ENCODE results near the gene ACOT11. TPM values are rescaled to one million over a fixed set of nuclear protein-coding genes. Genes with fewer than 3 reads are reported as not detected.

The ACOT11 gene
- total RNA-seq, 3 donors from 2014 or later = 1.6 to 7.3 (median 1.8) TPM

- Histone ChIP-seq H3K27ac (no peak overlapping the region), H3K36me3 (no peaks in the 10 kb centered on the region), H3K4me1 (no peaks in the 10 kb centered on the region), H3K9me3 (no peaks in the 10 kb centered on the region), H3K27me3 (no peaks in the 10 kb centered on the region), H3K4me3 (no peak overlapping the region)
- intact Hi-C loops (cut with DNase I; ENCODE audit: low total_unique reads) = no loop called here
- TF ChIP-seq CTCF (IDR thresholded peaks at IDR 0.05) (no peak), POLR2AphosphoS5 (IDR thresholded peaks at IDR 0.05) (no peak), POLR2A (IDR thresholded peaks at IDR 0.05) (no peak)
- no peak for DNase-seq (ENCODE audit: low spot score in 2 of 2)
Measured at GRCh38 chr1:54649130-54649898, 101.3 kb downstream of the ACOT11 start.

GRCh38 chr1:54649921-54650320 is 101.9 kb downstream of the ACOT11 start:
- no peak overlapping the region for H3K27ac ChIP-seq
- H3K9me3 ChIP-seq = no peaks in the 10 kb centered on the region
- H3K4me1 ChIP-seq = no peaks in the 10 kb centered on the region
- TF ChIP-seq CTCF (IDR thresholded peaks at IDR 0.05) = no peak
- TF ChIP-seq POLR2A (IDR thresholded peaks at IDR 0.05) = no peak
- TF ChIP-seq POLR2AphosphoS5 (IDR thresholded peaks at IDR 0.05) = no peak
- no peak overlapping the region for H3K4me3 ChIP-seq
- intact Hi-C loops (cut with DNase I; ENCODE audit: low total_unique reads) = no loop called here
- no peaks in the 10 kb centered on the region for H3K27me3 ChIP-seq
- no peak for DNase-seq (ENCODE audit: low spot score in 2 of 2)
- H3K36me3 ChIP-seq = no peaks in the 10 kb centered on the region

- intact Hi-C loops (cut with DNase I; ENCODE audit: low total_unique reads) = no loop called here
Measured at GRCh38 chr1:54650417-54650816, 102.4 kb downstream of the ACOT11 start.

GRCh38 chr1:54651608-54652007 is 103.6 kb downstream of the ACOT11 start:
- no peak overlapping the region for H3K4me3 ChIP-seq
- no peaks in the 10 kb centered on the region for H3K9me3 ChIP-seq
- no peaks in the 10 kb centered on the region for H3K27me3 ChIP-seq
- TF ChIP-seq POLR2AphosphoS5 (IDR thresholded peaks at IDR 0.05) = no peak
- TF ChIP-seq POLR2A (IDR thresholded peaks at IDR 0.05) = no peak
- no peak for TF ChIP-seq CTCF (IDR thresholded peaks at IDR 0.05)
- no peaks in the 10 kb centered on the region for H3K4me1 ChIP-seq
- DNase-seq (ENCODE audit: low spot score in 2 of 2) = no peak
- intact Hi-C loops (cut with DNase I; ENCODE audit: low total_unique reads) = no loop called here
- H3K36me3 ChIP-seq = no peaks in the 10 kb centered on the region
- H3K27ac ChIP-seq = no peak overlapping the region

More at GRCh38 chr1:54650417-54650816, 102.4 kb downstream of the ACOT11 start:
- H3K36me3 ChIP-seq = no peaks in the 10 kb centered on the region
- no peaks in the 10 kb centered on the region for H3K27me3 ChIP-seq
- no peak overlapping the region for H3K4me3 ChIP-seq
- no peak for DNase-seq (ENCODE audit: low spot score in 2 of 2)
- H3K4me1 ChIP-seq = no peaks in the 10 kb centered on the region
- no peak overlapping the region for H3K27ac ChIP-seq
- H3K9me3 ChIP-seq = no peaks in the 10 kb centered on the region
- TF ChIP-seq POLR2A (IDR thresholded peaks at IDR 0.05) (no peak), CTCF (IDR thresholded peaks at IDR 0.05) (no peak), POLR2AphosphoS5 (IDR thresholded peaks at IDR 0.05) (no peak)

- TF ChIP-seq POLR2AphosphoS5 (IDR thresholded peaks at IDR 0.05) = no peak
- no peak for TF ChIP-seq POLR2A (IDR thresholded peaks at IDR 0.05)
- intact Hi-C loops (cut with DNase I; ENCODE audit: low total_unique reads) = no loop called here
- H3K9me3 ChIP-seq = no peaks in the 10 kb centered on the region
- H3K27me3 ChIP-seq = no peaks in the 10 kb centered on the region
- no peaks in the 10 kb centered on the region for H3K36me3 ChIP-seq
- H3K4me1 ChIP-seq = no peaks in the 10 kb centered on the region
- H3K4me3 ChIP-seq = no peak overlapping the region
- DNase-seq (ENCODE audit: low spot score in 2 of 2) = no peak
- no peak overlapping the region for H3K27ac ChIP-seq
Measured at GRCh38 chr1:54652168-54652567, 104.1 kb downstream of the ACOT11 start.

Data from breast epithelium (tissue), 4 donors.